PFSK-1 (cell line): ENCODE measurements around the gene STAT6.

Experiments
- POLR2AphosphoS5 ChIP-seq: IDR thresholded peaks from 2 replicates; pipeline ENCODE4 v1.6.1; 2012; ENCODE audit warnings: low read depth, mild to moderate bottlenecking, control low read depth, low read length, moderate library complexity
- SIN3A ChIP-seq: IDR thresholded peaks from 2 replicates; pipeline ENCODE4 v1.6.1; 2012; ENCODE audit warnings: mild to moderate bottlenecking, low read length, moderate library complexity, borderline replicate concordance; ENCODE audit not compliant: insufficient read depth
- TAF1 ChIP-seq: IDR thresholded peaks from 2 replicates; pipeline ENCODE4 v1.6.1; 2012; ENCODE audit warnings: low read length, control low read depth, borderline replicate concordance; ENCODE audit not compliant: insufficient read depth

- TF ChIP-seq TAF1 = no peak
- TF ChIP-seq POLR2AphosphoS5 = no peak
- TF ChIP-seq SIN3A = no peak
Observed at GRCh38 chr12:57058454-57058853, 52.7 kb downstream of the STAT6 start.
